T1000 (cell line): ENCODE measurements around the gene ADGRA1.
"Not testable (repeated sequence)": the region's sequence is repeated elsewhere in the genome, so short reads cannot be mapped to it uniquely, and the experiment has no call there.

Experiments used
- DNase-seq: peaks from one replicate; lab custom pipeline; 2025; ENCODE audit warnings: mixed read lengths; lab: John Stamatoyannopoulos, UW

Gene ADGRA1

DNA sequence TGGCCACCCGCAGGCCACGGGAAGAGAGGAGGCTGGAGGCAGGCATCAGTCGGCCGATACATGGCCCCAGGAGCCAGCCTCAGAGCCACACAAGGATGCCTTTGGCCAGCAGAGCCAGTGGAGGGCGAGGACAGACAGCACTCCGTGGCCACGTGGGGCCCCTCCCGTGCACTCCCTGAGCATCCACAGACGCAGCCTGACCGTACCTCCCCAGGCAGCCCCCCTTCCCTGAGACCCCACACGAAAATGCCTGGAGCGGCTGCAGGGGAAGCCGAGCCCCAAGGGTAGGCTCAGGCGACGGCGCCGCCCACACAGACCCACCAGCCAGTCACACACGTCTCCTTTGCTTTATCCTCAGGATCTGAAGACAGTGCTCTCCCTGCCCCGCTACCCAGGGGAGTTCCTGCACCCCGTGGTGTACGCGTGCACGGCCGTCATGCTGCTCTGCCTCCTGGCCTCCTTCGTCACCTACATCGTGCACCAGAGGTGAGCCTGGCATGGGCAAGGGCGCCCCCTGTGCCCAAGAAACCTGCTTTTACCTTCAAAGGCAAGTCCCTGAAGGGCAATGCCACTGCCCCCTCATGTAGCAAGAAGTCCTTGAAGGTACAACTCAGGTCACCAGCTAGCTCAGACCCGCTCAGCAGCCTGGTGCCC, 9.0 kb downstream of the ADGRA1 start:
- no peak for DNase-seq

DNA sequence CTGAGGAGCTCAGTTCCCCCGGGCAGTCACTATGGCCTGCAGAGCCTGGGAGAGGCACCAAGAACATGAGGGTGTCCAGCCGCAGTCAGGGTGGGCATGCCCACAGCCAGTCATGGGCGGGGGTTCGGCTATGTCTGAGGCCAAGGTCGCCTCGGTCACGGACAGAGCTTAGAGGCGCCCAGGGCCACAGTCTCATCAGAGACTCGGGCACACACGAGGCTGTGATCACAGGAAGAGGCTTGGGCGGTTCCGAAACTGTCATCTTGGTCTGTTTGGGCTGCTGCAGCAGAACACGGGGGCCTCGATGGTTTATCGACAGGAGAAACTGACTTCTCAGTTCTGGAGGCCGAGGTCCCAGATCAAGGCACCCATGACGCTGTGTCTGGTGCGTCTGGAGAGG, 9.7 kb downstream of the ADGRA1 start:
- DNase-seq, result no peak

DNA sequence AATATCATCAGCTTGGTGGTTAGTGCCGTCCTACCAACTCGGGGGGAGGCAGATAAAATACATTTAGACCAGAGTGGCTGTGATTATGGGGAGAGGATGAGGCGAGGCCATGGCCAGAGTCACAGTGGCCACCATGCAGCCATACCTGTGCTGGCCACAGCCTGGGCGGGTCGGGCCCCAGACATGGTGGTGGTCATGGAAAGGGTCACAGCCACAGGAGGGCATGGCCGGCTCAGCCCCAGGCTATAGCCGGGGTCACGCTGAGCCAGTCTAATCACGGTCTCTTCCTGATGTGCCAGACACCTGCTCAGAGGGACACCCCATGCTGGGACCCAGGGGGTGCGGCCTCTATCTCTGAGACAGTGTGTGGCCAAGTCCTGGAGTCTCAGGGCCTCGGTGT, 10.2 kb downstream of the ADGRA1 start:
- DNase-seq, result no peak

DNA sequence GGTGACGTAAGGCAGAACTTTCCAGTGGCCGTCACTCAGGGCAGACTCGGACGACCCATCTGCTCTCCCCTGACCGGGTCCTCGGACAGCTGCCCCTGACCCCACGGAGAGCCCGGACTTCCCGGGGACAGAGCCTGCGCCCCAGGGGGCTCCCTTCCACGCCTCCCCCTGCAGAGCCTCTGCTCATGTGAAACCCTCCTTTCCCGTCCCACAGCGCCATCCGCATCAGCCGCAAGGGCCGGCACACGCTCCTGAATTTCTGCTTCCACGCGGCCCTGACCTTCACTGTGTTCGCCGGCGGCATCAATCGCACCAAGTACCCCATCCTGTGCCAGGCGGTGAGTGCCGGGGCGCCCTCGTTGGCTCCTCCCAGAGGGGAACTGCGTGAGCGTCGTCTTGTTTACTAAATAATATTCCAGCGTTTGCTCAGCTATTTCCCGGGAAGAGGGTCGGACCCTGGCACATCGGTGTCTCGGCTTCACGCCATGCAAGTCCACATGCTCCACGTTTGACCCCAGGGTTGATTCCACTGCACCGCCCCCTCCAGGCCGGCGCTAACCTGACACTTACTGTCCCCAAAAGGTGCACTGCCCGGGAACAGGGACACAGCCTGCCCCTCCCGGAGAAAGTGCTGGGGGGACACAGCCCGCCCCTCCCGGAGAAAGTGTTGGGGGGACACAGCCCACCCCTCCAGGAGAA, 10.9 kb downstream of the ADGRA1 start:
- no peak for DNase-seq

DNA sequence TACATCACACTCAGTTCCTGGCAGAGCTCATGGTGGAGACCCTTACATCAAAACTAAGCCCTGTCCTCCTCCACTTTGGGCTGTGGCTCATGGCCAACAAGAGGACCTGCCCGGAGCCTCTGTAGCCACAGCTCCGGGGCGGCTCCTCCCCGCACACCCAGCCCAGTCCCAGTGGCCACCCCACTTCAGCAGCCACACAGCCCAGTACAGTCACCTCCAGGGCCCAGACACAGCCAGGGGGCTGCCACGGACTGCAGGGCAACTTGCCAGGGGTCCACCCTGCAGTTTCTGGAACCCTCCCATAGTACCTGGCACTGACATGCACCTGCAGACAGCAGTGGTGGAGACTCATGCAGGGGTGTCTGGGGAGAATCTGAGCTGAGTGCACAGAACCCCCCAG, 11.8 kb downstream of the ADGRA1 start:
- DNase-seq, result no peak

DNA sequence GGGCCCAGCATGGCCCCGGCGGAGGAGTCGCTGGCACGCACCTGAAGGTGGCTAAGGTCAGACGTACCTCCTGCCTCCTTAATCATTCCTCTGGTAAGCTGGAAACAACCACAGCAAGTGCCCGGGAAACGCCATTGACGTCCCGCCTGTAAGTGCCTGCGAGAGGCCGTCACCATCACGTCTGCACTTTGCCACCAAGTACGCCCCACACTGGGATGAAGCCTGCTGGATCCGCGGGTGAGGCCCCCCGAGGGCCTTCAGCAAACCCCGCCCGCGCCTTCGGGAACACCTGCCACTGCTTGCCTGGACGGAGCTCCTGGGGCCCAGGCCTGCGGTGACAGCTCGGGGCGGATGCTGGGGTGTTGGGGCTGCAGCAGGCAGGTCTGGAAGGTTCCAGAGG, 12.5 kb downstream of the ADGRA1 start:
- DNase-seq, result no peak

DNA sequence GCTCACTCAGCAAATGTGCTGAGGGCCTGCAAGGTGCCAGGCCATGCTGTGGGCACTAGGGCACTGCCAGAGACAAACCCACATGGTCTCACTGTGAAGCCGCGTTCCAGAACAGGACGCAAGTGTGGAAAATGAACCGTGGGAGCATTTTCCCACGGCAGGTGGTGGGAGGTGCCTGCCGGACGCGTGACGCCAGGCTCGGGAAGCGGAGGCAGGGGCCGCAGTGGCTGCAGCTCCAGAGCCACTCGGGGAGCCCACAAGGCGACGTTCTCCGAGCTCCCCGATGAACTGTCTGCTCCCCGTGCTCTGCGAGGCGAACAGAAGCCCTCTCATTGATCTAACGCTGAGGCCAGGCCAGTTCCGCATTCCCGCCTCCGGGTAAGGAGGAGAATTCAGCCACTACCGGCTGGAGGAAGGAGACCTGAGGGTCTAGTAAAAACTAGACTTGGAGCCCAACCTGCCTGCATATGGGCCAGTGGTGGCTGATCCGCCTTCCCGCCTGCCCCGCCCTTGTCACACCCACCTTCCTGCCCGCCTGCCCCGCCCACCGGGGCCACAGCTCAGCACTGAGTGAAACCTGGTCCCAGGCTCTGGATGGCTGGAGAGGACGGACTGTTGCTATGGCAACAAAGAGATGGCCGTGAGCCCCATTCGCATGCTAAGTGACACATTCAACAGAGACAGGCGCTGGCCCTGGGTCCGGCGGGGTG, 13.1 kb downstream of the ADGRA1 start:
- no peak for DNase-seq

DNA sequence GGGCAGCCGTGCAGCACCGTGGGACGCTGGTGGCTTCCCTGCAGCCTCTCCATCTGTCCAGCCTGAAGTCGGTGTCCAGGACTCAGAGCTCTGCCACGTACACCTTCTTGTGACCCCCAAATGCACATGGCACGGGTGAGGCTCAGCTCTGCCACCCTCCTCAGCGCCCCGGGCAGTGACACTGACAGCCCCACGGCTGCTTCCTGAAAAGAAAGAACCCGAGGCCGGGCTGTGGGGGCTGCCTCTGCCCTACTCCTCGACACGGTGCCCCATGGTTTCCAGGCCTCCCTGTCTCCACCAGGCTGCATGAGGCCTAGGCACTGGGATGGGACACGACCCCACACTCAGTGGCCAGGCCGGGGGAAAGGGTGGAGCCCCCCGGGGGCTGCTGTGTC, 13.7 kb downstream of the ADGRA1 start:
- no peak for DNase-seq

DNA sequence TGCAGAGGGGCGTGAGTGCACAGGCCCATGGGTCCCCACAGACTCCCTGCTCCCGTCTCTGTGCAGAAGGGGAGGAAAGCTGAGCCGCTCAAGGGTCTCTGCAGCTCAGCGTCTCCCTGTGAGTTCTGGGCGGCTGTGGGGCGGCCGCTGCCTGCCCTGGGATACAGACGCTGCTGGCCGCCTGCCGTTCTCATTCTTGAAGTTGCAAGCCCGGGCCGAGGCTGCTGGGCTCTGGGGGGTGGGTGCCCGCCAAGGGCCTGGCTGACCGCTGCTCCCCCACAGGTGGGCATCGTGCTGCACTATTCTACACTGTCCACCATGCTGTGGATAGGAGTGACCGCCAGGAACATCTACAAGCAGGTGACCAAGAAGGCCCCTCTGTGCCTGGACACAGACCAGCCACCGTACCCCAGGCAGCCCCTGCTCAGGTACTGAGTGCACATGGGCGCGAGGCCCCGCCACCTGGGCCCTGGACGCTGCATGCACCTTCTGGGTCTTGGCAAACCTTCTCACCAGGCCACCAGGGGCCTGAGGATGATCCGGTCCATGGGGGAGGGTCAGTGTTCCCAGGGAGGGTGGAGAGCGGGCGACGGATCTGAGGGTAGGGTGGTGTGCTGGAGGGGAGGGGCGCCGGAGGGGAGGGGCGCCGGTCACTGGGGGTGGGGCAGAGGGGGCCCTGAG, 14.8 kb downstream of the ADGRA1 start:
- DNase-seq, result no peak

DNA sequence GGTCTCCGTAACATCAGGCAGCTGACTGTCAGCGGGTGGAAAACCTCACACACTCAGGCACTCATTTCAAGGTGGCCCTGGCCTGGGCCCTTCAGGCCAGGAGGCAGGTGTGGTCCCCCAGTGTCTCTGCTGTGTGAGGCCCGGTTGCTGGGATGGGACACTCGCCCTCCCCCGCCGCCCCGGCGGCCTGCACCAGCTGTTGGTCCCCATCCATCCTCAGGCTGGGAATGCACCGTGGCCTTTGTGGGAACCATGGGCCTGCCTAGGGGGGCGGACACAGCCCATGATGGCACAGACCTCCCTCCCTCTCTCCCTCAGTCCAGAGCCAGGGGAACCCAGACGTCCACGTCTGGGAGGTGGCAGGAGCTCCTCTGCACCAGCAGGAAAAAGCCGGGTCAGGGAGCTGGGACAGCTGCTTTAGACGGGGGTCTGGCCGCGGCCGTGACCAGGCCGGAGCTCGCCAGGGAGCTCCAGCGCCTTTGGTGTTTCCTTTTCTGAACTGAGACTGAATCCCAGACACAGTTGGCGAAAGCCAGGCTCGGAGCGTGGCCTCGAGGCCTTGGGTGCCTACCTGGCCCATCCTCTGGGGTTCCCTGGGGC, 15.7 kb downstream of the ADGRA1 start:
- no peak for DNase-seq

DNA sequence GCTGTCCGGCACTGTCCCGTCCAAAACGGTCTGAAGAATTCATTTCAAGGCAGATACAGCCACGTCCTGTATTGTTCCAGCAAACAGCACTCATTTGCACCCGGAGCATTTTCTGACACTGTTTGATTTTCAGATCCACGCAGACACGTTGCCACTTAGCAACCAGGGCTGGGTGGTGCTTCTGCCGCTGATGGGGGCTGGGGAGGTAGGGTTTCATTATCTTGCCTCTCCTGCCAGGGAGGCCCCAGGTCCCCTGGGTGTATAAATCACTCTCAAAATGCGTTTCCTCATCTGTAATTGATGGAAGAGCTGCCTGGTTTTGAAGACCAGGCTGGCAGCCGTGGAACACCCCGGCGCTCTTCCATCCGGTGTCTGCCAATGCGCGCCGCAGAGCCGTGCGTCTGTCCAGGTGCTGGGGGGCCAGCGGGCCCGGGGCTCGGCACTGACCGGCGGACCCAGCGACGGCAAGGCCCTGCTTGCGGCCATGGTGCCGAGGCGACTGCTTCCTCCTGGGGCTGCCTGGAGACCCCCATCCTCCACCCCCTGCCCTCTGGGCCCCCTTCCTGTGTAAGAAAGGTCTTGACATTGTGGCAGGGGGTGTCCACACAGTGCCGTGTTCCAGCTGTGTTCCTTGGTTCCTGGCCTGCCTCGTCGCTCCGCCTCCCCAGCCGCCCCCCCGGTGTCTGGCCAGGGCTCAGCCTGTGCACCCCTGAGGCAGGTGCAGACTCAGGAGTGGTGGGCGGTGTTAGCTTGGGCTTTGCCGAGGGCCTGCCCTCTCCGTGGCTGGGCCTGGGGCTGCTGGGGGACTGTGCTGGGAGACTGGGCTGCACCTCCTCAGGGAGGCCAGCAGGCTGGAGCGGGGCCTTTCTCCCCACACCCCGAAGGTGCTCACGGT, 16.6 kb downstream of the ADGRA1 start:
- DNase-seq, result no peak

DNA sequence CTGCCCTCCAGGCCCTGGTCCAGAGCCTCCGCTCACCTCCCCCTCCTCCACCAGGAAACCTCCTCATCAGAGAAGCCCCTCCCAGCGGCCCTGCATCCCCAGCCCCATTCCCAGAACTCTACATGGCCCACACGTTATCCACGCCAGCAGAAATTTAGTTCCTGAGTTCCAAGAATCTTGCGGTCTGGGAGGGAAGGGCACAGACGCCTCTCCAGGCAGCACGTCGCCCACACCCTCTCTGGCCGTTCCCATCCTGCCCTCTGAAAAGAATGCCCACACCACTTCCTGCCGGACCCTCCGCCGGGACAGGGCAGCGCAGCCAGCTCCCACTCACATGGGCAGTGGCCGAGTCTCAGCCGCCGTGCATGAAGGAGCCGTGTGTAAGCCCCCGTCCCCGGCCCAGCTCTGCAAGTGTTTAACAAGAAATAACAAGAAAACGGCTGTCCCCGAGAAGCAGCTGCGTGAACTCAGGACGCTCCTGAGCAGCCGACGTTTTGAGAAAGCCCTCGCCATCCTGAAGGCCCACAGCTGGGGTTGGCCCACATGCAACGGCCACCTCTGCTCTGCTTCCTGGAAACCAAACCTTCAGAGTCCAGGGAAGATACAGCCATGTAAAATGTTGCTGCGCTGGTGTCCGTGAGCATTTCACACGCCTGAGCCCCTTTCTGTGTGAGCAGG, 17.4 kb downstream of the ADGRA1 start:
- no peak for DNase-seq

DNA sequence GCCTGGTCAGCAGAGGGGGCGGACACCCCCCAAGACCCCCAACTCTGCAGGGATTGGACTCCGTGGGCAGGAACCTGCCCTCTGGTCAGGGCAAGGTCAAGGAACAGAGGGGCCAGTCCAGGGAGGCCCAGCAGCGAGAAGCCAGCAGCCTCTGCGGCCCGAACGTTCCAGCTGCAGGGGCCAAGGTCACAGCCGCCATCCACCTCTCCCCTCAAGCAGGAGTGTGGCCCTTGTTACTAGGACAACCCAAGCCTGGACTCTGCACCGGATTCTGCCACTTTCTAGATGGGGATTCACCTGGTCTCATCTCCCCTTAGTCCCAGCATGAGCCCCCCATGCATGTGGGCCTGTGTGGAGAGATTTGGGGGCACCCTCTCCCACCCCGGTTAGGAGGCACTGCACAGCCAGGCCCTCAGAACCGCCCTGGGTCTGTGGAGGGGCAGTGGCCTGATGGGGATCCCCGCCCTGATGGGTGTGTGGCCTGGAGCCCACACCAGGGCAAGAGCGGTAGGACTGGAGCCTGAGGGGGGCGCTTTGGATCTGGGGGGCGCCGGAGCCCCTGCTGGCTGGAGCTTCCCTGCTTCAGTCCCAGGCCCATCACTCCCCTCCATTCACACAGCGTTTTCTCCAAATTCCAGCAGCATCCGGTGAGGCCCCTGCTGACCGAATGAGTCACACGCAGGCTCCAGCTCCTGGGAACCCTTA, 18.1 kb downstream of the ADGRA1 start:
- DNase-seq, result no peak

DNA sequence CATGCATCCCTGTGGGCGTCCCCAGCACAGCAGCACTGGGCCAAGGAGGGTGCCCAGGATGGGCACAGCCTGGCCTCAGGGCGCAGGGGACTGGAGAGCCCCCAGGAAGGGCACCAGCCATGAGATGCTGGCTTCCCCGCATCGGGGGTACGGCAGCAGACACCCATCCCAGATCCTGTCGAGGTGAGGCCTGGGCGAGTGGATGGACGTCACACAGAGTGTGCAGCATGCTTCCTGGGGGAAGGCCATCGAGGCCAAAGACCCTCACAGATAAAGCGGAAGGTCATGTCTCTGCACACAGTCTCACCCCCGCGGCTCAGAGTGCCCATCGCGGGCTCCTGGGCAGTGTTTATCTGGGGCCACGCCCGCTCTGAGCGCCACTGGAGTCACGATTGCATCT, 18.8 kb downstream of the ADGRA1 start:
- no peak for DNase-seq

DNA sequence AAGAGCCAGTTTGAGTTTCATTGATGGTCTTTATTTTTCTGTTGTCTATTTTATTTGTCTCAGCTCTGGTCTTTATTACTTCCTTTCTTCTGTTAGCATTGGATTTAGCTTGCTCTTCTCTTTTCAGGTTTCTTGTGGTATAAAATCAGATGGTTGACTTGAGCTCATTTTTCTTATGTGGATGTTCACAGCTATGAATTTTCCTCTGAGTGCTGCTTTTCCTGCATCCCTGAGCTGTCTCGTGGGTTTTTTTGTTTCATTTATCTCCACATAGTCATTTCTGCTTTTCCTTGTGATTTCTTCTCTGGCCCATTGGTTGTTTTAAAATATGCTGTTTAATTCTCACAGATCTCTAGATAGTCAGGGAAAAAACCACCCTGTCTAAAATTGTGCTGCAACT, 19.7 kb downstream of the ADGRA1 start:
- DNase-seq, result no peak

DNA sequence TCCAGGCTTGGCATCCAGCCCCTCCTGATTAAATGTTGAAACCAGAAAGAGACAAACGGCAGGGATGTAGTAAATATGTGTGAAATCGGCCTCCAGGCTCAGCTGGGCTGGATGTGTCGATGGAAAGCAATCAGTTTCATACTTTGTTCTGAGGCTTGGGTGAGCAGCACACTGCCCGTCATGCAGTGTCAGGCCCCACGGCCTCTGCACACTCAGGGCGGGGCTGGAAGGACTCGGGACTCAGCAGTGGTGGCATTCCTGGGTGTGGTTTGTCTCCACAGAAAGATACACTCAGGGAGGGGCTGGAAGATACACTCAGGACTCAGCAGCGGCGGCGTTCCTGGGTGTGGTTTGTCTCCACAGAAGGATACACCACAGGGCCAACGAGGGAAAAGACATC, 22.0 kb downstream of the ADGRA1 start:
- no peak for DNase-seq

DNA sequence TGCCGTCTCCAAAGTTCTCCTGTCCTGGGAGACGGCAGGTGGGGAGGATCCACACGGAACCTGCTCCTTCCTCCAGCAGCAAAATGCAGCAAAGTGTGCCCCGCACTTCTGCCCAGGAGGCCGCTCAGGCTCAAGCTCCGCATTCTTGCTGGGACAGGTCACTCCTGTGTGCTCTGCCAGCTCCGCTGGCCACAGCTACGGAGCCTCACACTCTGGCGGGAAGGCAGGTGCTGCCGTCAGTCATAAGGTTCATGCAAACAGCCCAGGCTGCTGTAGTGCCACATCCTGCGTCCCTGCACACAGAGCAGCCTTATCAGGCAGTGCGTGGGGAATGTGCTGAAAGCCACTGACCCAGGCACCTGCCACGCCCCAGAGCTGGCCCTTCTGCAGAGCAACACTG, 22.4 kb downstream of the ADGRA1 start:
- no peak for DNase-seq

DNA sequence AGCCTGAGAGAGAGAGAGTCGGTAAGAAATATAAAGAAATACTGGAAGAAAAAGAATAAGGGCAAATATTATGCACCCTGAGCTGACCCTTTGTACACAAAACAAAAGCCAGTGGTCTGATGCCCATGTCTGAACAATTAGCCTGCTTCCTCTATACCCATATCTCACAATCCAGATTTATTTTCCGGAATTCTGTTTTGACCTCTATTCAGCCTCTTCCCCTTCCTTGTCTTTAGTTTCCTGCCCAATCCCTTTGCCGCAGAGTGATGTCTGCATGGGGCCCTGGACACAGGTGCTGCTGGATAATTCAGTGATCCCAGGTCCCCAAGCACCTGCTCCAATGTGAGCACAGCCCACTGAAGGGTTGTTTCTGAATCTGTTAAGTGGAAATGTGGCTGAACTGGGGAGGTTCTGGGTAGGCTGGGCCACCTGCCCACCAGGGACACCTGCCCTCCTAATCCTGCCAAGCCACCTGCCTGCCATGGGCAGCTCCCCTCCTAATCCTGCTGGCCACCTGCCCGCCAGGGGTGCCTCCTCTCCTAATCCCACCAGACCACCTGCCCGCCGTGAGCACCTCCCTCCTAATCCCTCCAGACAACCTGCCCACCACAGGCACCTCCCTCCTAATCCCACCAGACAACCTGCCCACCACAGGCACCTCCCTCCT, 23.0 kb downstream of the ADGRA1 start:
- DNase-seq, result no peak

DNA sequence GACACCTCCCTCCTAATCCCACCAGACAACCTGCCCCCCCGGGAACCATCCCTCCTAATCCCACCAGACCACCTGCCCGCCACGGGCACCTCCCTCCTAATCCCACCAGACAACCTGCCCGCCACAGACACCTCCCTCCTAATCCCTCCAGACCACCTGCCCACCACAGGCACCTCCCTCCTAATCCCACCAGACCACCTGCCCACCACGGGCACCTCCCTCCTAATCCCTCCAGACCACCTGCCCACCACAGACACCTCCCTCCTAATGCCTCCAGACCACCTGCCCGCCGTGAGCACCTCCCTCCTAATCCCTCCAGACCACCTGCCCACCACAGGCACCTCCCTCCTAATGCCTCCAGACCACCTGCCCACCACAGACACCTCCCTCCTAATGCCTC, 23.9 kb downstream of the ADGRA1 start:
- not testable (repeated sequence) for DNase-seq
